ENCODE measurements around the gene USP44.

GRCh38 chr12:95546491-95546813, 4.8 kb downstream of the USP44 start:
- TF ChIP-seq, protein P1, sequence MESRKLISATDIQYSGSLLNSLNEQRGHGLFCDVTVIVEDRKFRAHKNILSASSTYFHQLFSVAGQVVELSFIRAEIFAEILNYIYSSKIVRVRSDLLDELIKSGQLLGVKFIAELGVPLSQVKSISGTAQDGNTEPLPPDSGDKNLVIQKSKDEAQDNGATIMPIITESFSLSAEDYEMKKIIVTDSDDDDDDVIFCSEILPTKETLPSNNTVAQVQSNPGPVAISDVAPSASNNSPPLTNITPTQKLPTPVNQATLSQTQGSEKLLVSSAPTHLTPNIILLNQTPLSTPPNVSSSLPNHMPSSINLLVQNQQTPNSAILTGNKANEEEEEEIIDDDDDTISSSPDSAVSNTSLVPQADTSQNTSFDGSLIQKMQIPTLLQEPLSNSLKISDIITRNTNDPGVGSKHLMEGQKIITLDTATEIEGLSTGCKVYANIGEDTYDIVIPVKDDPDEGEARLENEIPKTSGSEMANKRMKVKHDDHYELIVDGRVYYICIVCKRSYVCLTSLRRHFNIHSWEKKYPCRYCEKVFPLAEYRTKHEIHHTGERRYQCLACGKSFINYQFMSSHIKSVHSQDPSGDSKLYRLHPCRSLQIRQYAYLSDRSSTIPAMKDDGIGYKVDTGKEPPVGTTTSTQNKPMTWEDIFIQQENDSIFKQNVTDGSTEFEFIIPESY (IDR thresholded peaks at IDR 0.05; ENCODE audit: borderline replicate concordance, low read depth): no peak
- TF ChIP-seq TAF1 (IDR thresholded peaks at IDR 0.05; ENCODE audit: borderline replicate concordance, low read depth, low read length) (no peak), TEAD4 (IDR thresholded peaks at IDR 0.05; ENCODE audit: borderline replicate concordance, insufficient read depth) (no peak), SIN3A (IDR thresholded peaks at IDR 0.05; ENCODE audit: borderline replicate concordance, low read depth, low read length) (no peak), FOXM1 (IDR thresholded peaks at IDR 0.05; ENCODE audit: low read depth) (no peak), NRF1 (IDR thresholded peaks at IDR 0.05; ENCODE audit: low read depth, low read length) (no peak), CTCF (IDR thresholded peaks at IDR 0.05) (no peak), POLR2AphosphoS5 (IDR thresholded peaks at IDR 0.05; ENCODE audit: low read depth, low read length) (no peak), FOSL2 (IDR thresholded peaks at IDR 0.05; ENCODE audit: borderline replicate concordance, low read depth) (no peak), EZH2phosphoT487 (IDR thresholded peaks at IDR 0.05; ENCODE audit: borderline replicate concordance, low read depth) (no peak), REST (IDR thresholded peaks at IDR 0.05; ENCODE audit: low read depth, low read length) (no peak), RCOR1 (IDR thresholded peaks at IDR 0.05; ENCODE audit: low read length) (no peak), GATA2 (CRISPR knock-in tag; IDR thresholded peaks at IDR 0.05) (no peak), JUND (IDR thresholded peaks at IDR 0.05) (no peak)
